Measurements from ENCODE around the gene MYADM. TPM values are rescaled to one million over a fixed set of nuclear protein-coding genes. Genes with fewer than 3 reads are reported as not detected.

The MYADM gene
- total and polyA plus RNA-seq, 4 donors, result 2.6 to 28.0 (median 6.6) TPM

DNA sequence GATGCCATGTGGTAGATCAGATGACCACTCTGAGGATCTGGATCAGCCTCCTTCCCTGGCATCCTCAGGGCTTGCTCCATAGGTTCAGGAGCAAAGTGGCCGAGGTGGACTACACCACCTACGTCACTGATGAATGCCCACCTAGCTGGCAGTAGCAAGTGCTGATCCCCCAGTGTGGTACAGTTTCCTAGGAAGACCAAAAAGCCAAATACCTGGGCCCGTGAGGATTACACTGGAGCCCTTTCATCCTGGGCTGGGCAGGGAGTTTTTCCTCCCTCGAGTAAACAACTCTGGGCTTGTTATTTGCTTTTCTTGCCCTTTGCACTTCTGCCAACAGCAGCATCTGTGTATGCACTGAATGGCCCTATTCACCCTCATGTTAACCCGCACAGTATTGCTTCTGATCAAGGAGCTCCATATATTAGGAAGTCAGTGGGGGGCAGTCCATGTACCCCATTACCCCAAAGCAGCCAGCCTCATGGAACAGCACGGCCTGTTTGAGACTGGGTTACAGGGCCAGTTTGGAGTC lies 3.3 kb upstream of the MYADM start:
- TF ChIP-seq, protein P1, sequence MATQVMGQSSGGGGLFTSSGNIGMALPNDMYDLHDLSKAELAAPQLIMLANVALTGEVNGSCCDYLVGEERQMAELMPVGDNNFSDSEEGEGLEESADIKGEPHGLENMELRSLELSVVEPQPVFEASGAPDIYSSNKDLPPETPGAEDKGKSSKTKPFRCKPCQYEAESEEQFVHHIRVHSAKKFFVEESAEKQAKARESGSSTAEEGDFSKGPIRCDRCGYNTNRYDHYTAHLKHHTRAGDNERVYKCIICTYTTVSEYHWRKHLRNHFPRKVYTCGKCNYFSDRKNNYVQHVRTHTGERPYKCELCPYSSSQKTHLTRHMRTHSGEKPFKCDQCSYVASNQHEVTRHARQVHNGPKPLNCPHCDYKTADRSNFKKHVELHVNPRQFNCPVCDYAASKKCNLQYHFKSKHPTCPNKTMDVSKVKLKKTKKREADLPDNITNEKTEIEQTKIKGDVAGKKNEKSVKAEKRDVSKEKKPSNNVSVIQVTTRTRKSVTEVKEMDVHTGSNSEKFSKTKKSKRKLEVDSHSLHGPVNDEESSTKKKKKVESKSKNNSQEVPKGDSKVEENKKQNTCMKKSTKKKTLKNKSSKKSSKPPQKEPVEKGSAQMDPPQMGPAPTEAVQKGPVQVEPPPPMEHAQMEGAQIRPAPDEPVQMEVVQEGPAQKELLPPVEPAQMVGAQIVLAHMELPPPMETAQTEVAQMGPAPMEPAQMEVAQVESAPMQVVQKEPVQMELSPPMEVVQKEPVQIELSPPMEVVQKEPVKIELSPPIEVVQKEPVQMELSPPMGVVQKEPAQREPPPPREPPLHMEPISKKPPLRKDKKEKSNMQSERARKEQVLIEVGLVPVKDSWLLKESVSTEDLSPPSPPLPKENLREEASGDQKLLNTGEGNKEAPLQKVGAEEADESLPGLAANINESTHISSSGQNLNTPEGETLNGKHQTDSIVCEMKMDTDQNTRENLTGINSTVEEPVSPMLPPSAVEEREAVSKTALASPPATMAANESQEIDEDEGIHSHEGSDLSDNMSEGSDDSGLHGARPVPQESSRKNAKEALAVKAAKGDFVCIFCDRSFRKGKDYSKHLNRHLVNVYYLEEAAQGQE (IDR thresholded peaks at IDR 0.05), result peak; percentile 22
- TF ChIP-seq RXRA (IDR thresholded peaks at IDR 0.05), result peak; percentile 81 to 82
- TF ChIP-seq HNF4G (IDR thresholded peaks at IDR 0.05), result peak; percentile 59
- TF ChIP-seq FOXA2 (IDR thresholded peaks at IDR 0.05), result peak; percentile 97
- TF ChIP-seq HNF4A (conservative IDR thresholded peaks at IDR 0.05), result peak; percentile 87 to 88
- peak in 1 of 2 donors; percentile 33 for TF ChIP-seq GABPA (IDR thresholded peaks at IDR 0.05 in 1 of 2, conservative IDR thresholded peaks at IDR 0.05 in 1 of 2)
- TF ChIP-seq EGR1 (IDR thresholded peaks at IDR 0.05; ENCODE audit: low read depth in 2 of 2), result no peak
- TF ChIP-seq, protein P2, sequence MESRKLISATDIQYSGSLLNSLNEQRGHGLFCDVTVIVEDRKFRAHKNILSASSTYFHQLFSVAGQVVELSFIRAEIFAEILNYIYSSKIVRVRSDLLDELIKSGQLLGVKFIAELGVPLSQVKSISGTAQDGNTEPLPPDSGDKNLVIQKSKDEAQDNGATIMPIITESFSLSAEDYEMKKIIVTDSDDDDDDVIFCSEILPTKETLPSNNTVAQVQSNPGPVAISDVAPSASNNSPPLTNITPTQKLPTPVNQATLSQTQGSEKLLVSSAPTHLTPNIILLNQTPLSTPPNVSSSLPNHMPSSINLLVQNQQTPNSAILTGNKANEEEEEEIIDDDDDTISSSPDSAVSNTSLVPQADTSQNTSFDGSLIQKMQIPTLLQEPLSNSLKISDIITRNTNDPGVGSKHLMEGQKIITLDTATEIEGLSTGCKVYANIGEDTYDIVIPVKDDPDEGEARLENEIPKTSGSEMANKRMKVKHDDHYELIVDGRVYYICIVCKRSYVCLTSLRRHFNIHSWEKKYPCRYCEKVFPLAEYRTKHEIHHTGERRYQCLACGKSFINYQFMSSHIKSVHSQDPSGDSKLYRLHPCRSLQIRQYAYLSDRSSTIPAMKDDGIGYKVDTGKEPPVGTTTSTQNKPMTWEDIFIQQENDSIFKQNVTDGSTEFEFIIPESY (IDR thresholded peaks at IDR 0.05), result no peak
- peak; percentile 91 for TF ChIP-seq FOXA1 (IDR thresholded peaks at IDR 0.05)
- TF ChIP-seq, protein P3, sequence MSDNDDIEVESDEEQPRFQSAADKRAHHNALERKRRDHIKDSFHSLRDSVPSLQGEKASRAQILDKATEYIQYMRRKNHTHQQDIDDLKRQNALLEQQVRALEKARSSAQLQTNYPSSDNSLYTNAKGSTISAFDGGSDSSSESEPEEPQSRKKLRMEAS (IDR thresholded peaks at IDR 0.05), result no peak
- TF ChIP-seq JUND (IDR thresholded peaks at IDR 0.05), result no peak
- TF ChIP-seq, protein P4, sequence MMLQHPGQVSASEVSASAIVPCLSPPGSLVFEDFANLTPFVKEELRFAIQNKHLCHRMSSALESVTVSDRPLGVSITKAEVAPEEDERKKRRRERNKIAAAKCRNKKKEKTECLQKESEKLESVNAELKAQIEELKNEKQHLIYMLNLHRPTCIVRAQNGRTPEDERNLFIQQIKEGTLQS (IDR thresholded peaks at IDR 0.05), result no peak
- peak; percentile 81 for TF ChIP-seq NR2F2 (IDR thresholded peaks at IDR 0.05)
- TF ChIP-seq SP1 (IDR thresholded peaks at IDR 0.05), result peak; percentile 94
- TF ChIP-seq YY1 (IDR thresholded peaks at IDR 0.05), result peak; percentile 35
- TF ChIP-seq, protein P5, sequence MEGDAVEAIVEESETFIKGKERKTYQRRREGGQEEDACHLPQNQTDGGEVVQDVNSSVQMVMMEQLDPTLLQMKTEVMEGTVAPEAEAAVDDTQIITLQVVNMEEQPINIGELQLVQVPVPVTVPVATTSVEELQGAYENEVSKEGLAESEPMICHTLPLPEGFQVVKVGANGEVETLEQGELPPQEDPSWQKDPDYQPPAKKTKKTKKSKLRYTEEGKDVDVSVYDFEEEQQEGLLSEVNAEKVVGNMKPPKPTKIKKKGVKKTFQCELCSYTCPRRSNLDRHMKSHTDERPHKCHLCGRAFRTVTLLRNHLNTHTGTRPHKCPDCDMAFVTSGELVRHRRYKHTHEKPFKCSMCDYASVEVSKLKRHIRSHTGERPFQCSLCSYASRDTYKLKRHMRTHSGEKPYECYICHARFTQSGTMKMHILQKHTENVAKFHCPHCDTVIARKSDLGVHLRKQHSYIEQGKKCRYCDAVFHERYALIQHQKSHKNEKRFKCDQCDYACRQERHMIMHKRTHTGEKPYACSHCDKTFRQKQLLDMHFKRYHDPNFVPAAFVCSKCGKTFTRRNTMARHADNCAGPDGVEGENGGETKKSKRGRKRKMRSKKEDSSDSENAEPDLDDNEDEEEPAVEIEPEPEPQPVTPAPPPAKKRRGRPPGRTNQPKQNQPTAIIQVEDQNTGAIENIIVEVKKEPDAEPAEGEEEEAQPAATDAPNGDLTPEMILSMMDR (IDR thresholded peaks at IDR 0.05; ENCODE audit: low read depth, low read length, missing input control), result no peak
- no peak for TF ChIP-seq TAF1 (conservative IDR thresholded peaks at IDR 0.05)
- Histone ChIP-seq H3K4me1 (ENCODE audit: control insufficient read depth in 4 of 4, insufficient read depth in 4 of 4, low read length in 3 of 4) (peaks cover 3 to 12% (median 10%) of the 10 kb centered on the region in 4 donors), H3K4me3 (ENCODE audit: low read depth in 1 of 3, low read length in 3 of 3) (no peak overlapping the region), H3K9ac (ENCODE audit: low read depth in 1 of 2, low read length in 2 of 2) (no peak overlapping the region), H3K9me3 (ENCODE audit: control insufficient read depth in 4 of 4, low read length in 3 of 4) (no peaks in the 10 kb centered on the region), H3K27ac (ENCODE audit: low read depth in 1 of 2, low read length in 2 of 2) (no peak overlapping the region), H3K27me3 (ENCODE audit: control insufficient read depth in 4 of 4, insufficient read depth in 4 of 4, low read length in 3 of 4) (no peaks in the 10 kb centered on the region), H3K36me3 (ENCODE audit: control insufficient read depth in 4 of 4, insufficient read depth in 3 of 4, low read depth in 1 of 4, low read length in 3 of 4) (no peaks in the 10 kb centered on the region)
- DNase-seq (ENCODE audit: low spot score), result no peak
- 31% methylated on average over 6 of the region's 6 CpGs for WGBS
